GM20000 (cell line): ENCODE results near the gene CLIP3.
A peak's percentile ranks its signal among the peaks of the same experiment; 100 is the strongest.

Experiments used
- DNase-seq: peaks from one replicate; pipeline ENCODE4 v3.0.0; 2012; ENCODE audit warnings: low spot score
- CTCF ChIP-seq: IDR thresholded peaks from 2 replicates; pipeline ENCODE4 v1.5.1; 2012; ENCODE audit warnings: mild to moderate bottlenecking, control low read depth; ENCODE audit errors: extremely low read depth, missing control alignments

Gene CLIP3

GRCh38 chr19:36067681-36068080 is 35.0 kb upstream of the CLIP3 start:
- DNase-seq: no peak

GRCh38 chr19:36064826-36065225 is 32.2 kb upstream of the CLIP3 start:
- TF ChIP-seq CTCF: no peak
- DNase-seq: no peak

More at GRCh38 chr19:36067681-36068080, 35.0 kb upstream of the CLIP3 start:
- no peak for TF ChIP-seq CTCF

- no peak for TF ChIP-seq CTCF
- DNase-seq: no peak
Measured at GRCh38 chr19:36061367-36061766, 28.7 kb upstream of the CLIP3 start.

GRCh38 chr19:36060430-36060829 is 27.8 kb upstream of the CLIP3 start:
- peak; percentile 63 for TF ChIP-seq CTCF
- peak; percentile 65 for DNase-seq

- DNase-seq: no peak
- TF ChIP-seq CTCF: no peak
Measured at GRCh38 chr19:36059180-36059910, 26.7 kb upstream of the CLIP3 start.

GRCh38 chr19:36058481-36059179 is 26.0 kb upstream of the CLIP3 start:
- DNase-seq: no peak
- no peak for TF ChIP-seq CTCF
